B cell (primary cell): ENCODE results near the gene RUFY4. TPM values are rescaled to one million over a fixed set of nuclear protein-coding genes. Genes with fewer than 3 reads are reported as not detected.

Experiments used
- ATAC-seq: fragments of 200-7000 bp; cut with Tn5 transposase; one replicate; pipeline ENCODE4 v1.10.0; 2021; ENCODE audit warnings: low read depth, mild to moderate bottlenecking, moderate number of reproducible peaks, moderate library complexity
- CTCF ChIA-PET: fragments of 350-600 bp; sonication (Branson Sonifier 250); formaldehyde crosslinking; loops from one replicate; lab custom pipeline; 2021; ENCODE audit warnings: antibody characterized with exemption, inconsistent platforms; lab: Charles Lee
- POLR2A ChIA-PET: fragments of 350-600 bp; sonication (Branson Sonifier 250); formaldehyde crosslinking; loops from one replicate; lab custom pipeline; 2021; ENCODE audit warnings: antibody characterized with exemption; lab: Charles Lee
- DNase-seq: peaks from one replicate; pipeline ENCODE4 v3.0.0; 2013
- H2AFZ ChIP-seq: 2 replicates; pipeline ENCODE4 v1.6.1; 2012; ENCODE audit warnings: mild to moderate bottlenecking, low read depth, low read length; ENCODE audit not compliant: insufficient read depth, poor library complexity, severe bottlenecking
- H3K27ac ChIP-seq, 2 donors: 1 replicate in 1 of 2; 2 replicates in 1 of 2; pipeline ENCODE4 v1.5.1; 2012 to 2013; ENCODE audit warnings: low read length in 2 of 2, mild to moderate bottlenecking in 2 of 2, moderate library complexity in 1 of 2
- H3K27me3 ChIP-seq, 4 experiments: fragments of 200-600 bp in 1 of 4; sonication (generic) in 1 of 4; replicated peaks in 1 of 4; 1 replicate in 2 of 4; 2 replicates in 2 of 4; pipeline versions ENCODE4 v1.6.1 to v1.7.0; 2013 to 2016; ENCODE audit warnings: low read length in 3 of 4, mild to moderate bottlenecking in 2 of 4, mixed read lengths in 1 of 4, moderate library complexity in 1 of 4; ENCODE audit not compliant: insufficient read depth in 4 of 4, control insufficient read depth in 3 of 4; ENCODE audit errors: control extremely low read depth in 1 of 4
- H3K36me3 ChIP-seq, 2 experiments: replicated peaks in 1 of 2; 1 replicate in 1 of 2; 2 replicates in 1 of 2; pipeline versions ENCODE4 v1.6.1 to v1.7.1; 2013; ENCODE audit warnings: low read length in 1 of 2; ENCODE audit not compliant: insufficient read depth in 2 of 2, control insufficient read depth in 1 of 2; ENCODE audit errors: control extremely low read depth in 1 of 2, extremely low read depth in 1 of 2
- H3K4me1 ChIP-seq, 2 donors: fragments of 200-600 bp in 1 of 2; sonication (generic) in 1 of 2; 1 replicate in 1 of 2; 2 replicates in 1 of 2; pipeline versions ENCODE4 v1.5.1 to v1.6.1; 2013 to 2017; ENCODE audit warnings: low read length in 2 of 2; ENCODE audit not compliant: control insufficient read depth in 2 of 2, insufficient read depth in 2 of 2
- H3K4me2 ChIP-seq: replicated peaks from 2 replicates; pipeline ENCODE3; 2012; ENCODE audit warnings: mild to moderate bottlenecking, low read depth, low read length; ENCODE audit not compliant: poor library complexity, severe bottlenecking
- H3K4me3 ChIP-seq, 5 experiments: fragments of 200-600 bp in 1 of 5; sonication (generic) in 1 of 5; 1 replicate in 3 of 5; 2 replicates in 2 of 5; pipeline versions ENCODE4 v1.5.1 to v1.7.0; 2011 to 2016; ENCODE audit warnings: low read length in 4 of 5, mild to moderate bottlenecking in 4 of 5, low read depth in 2 of 5, control low read depth in 1 of 5, moderate library complexity in 1 of 5; ENCODE audit not compliant: insufficient read depth in 1 of 5; ENCODE audit errors: control extremely low read depth in 1 of 5, extremely low read depth in 1 of 5
- H3K79me2 ChIP-seq: fragments of 200-600 bp; sonication (generic); one replicate; pipeline ENCODE4 v1.6.0; 2016; ENCODE audit warnings: low read length; ENCODE audit not compliant: control insufficient read depth, insufficient read depth
- H3K9ac ChIP-seq: fragments of 200-600 bp; sonication (generic); 2 replicates; pipeline ENCODE4 v1.6.1; 2017; ENCODE audit warnings: mild to moderate bottlenecking, low read length, moderate library complexity
- H3K9me3 ChIP-seq, 3 donors: one replicate each; pipeline versions ENCODE4 v1.6.1 to v1.7.1; 2013; ENCODE audit warnings: low read length in 2 of 3; ENCODE audit not compliant: control insufficient read depth in 2 of 3, insufficient read depth in 1 of 3; ENCODE audit errors: control extremely low read depth in 1 of 3
- H4K20me1 ChIP-seq: 2 replicates; pipeline ENCODE4 v1.6.0; 2012; ENCODE audit warnings: mild to moderate bottlenecking, low read length; ENCODE audit not compliant: insufficient read depth, control insufficient read depth, poor library complexity, severe bottlenecking
- H3K27ac Mint-ChIP-seq: one replicate; pipeline ENCODE4 v1.8.0; 2021; ENCODE audit warnings: mixed read lengths
- H3K27me3 Mint-ChIP-seq: one replicate; pipeline ENCODE4 v1.8.0; 2021; ENCODE audit warnings: mixed read lengths
- H3K4me1 Mint-ChIP-seq: one replicate; pipeline ENCODE4 v1.8.0; 2021; ENCODE audit warnings: mixed read lengths
- H3K4me3 Mint-ChIP-seq: one replicate; pipeline ENCODE4 v1.8.0; 2021; ENCODE audit warnings: mixed read lengths
- H3K9me3 Mint-ChIP-seq: one replicate; pipeline ENCODE4 v1.8.0; 2022; ENCODE audit warnings: mixed read lengths; ENCODE audit not compliant: insufficient read depth
- CTCF ChIP-seq: fragments of 200-600 bp; IDR thresholded peaks from one replicate; pipeline ENCODE4 v1.8.0; 2022; ENCODE audit warnings: antibody characterized with exemption, mild to moderate bottlenecking
- EZH2 ChIP-seq: IDR thresholded peaks from 2 replicates; pipeline ENCODE4 v1.6.1; 2012; ENCODE audit warnings: borderline replicate concordance, low read depth, mild to moderate bottlenecking, moderate library complexity, low read length; ENCODE audit not compliant: insufficient read depth, poor library complexity, severe bottlenecking
- WGBS: methylation state at CpG from one replicate; pipeline ENCODE4 v1.1.5; 2013; ENCODE audit warnings: missing lambda C conversion rate; ENCODE audit not compliant: insufficient coverage; 5-methylcytosine and 5-hydroxymethylcytosine counted together
- intact Hi-C: fragments of 100-400 bp; cut with micrococcal nuclease; formaldehyde crosslinking; loops from one replicate; pipeline ENCODE4 v1.10.0; 2022
- polyA plus RNA-seq: library from polyadenylated mRNA; depleted of rRNA; stranded (reverse); fragments of >200 nt; gene quantifications from 2 replicates; pipeline ENCODE4 v1.2.3, GENCODE V29; 2012
- total RNA-seq, 2 donors: library from RNA; stranded (reverse); fragments of 120-200 nt in 1 of 2; gene quantifications; 1 replicate in 1 of 2; 2 replicates in 1 of 2; pipeline versions ENCODE4 v1.2.3 to v1.2.4, GENCODE V29; 2013 to 2022

The RUFY4 gene
- total and polyA plus RNA-seq, 2 donors (not counting 1 experiment from before 2014, with no cell fraction given) = 0.34 TPM; not detected in 1

- Histone ChIP-seq H3K9me3 (peaks cover 0 to 3% (median 0%) of the 10 kb centered on the region in 3 donors), H4K20me1 (no peaks in the 10 kb centered on the region), H3K27ac (no peak overlapping the region), H3K36me3 (no peaks in the 10 kb centered on the region), H3K27me3 (peaks cover 0 to 3% (median 0%) of the 10 kb centered on the region in 4 experiments), H3K79me2 (no peaks in the 10 kb centered on the region), H3K4me2 (no peak overlapping the region), H3K4me1 (peaks cover 0 to 13% of the 10 kb centered on the region in 2 donors), H3K9ac (no peak overlapping the region), H3K4me3 (no peak overlapping the region), H2AFZ (no peak overlapping the region)
- CTCF ChIA-PET = no interaction called here
- no peaks in the 10 kb centered on the region for H3K9me3 Mint-ChIP-seq
- WGBS = 94% methylated on average over 3 of the region's 10 CpGs
- peaks cover 12% of the 10 kb centered on the region for H3K27me3 Mint-ChIP-seq
- DNase-seq = no peak
- no peak for ATAC-seq
- POLR2A ChIA-PET = no interaction called here
- intact Hi-C loops = no loop called here
- H3K4me1 Mint-ChIP-seq = peaks cover 15% of the 10 kb centered on the region
- no peak for TF ChIP-seq EZH2
- no peak for TF ChIP-seq CTCF
- H3K4me3 Mint-ChIP-seq = no peak overlapping the region
- H3K27ac Mint-ChIP-seq = no peak overlapping the region
These were observed 46.8 kb upstream of the RUFY4 start for GRCh38 chr2:218022131-218022850.

GRCh38 chr2:218022851-218023530 lies 46.1 kb upstream of the RUFY4 start:
- H3K4me2 ChIP-seq = no peak overlapping the region
- Mint-ChIP-seq H3K4me1 (peaks cover 10% of the 10 kb centered on the region), H3K27me3 (peaks cover 12% of the 10 kb centered on the region), H3K9me3 (no peaks in the 10 kb centered on the region), H3K4me3 (no peak overlapping the region), H3K27ac (no peak overlapping the region)
- peaks cover 0 to 3% (median 0%) of the 10 kb centered on the region in 3 donors for H3K9me3 ChIP-seq
- peaks cover 0 to 13% of the 10 kb centered on the region in 2 donors for H3K4me1 ChIP-seq
- POLR2A ChIA-PET = no interaction called here
- H3K27me3 ChIP-seq = peaks cover 0 to under 1% (median 0%) of the 10 kb centered on the region in 4 experiments
- H3K27ac ChIP-seq = no peak overlapping the region
- H2AFZ ChIP-seq = no peak overlapping the region
- no peak for ATAC-seq
- H3K36me3 ChIP-seq = no peaks in the 10 kb centered on the region
- no peaks in the 10 kb centered on the region for H3K79me2 ChIP-seq
- H4K20me1 ChIP-seq = no peaks in the 10 kb centered on the region
- H3K9ac ChIP-seq = no peak overlapping the region
- no peak for TF ChIP-seq CTCF
- TF ChIP-seq EZH2 = no peak
- DNase-seq = no peak
- intact Hi-C loops = no loop called here
- 85% methylated on average over 7 of the region's 7 CpGs for WGBS
- CTCF ChIA-PET = no interaction called here
- no peak overlapping the region for H3K4me3 ChIP-seq
